Sigmoid colon (tissue), 7 donors: Measurements from ENCODE around the gene ENTREP3. TPM values are rescaled to one million over a fixed set of nuclear protein-coding genes. Genes with fewer than 3 reads are reported as not detected.
"Not testable (repeated sequence)": the region's sequence is repeated elsewhere in the genome, so short reads cannot be mapped to it uniquely, and the experiment has no call there.

Experiments
- DNase-seq: peaks from one replicate; pipeline ENCODE4 v3.0.0-alpha.2; 2019
- H3K27ac ChIP-seq, 4 donors: fragments of 200-600 bp; sonication (generic); one replicate each; pipeline ENCODE4 v1.5.1; 2016 to 2019; ENCODE audit warnings: mild to moderate bottlenecking in 1 of 4
- H3K27me3 ChIP-seq, 3 donors: fragments of 200-600 bp; sonication (generic); one replicate each; pipeline ENCODE4 v1.5.1; 2019; ENCODE audit warnings: mild to moderate bottlenecking in 1 of 3
- H3K36me3 ChIP-seq, 4 donors: fragments of 200-600 bp; sonication (generic); one replicate each; pipeline ENCODE4 v1.5.1; 2016 to 2019
- H3K4me1 ChIP-seq, 4 donors: fragments of 200-600 bp; sonication (generic); one replicate each; pipeline ENCODE4 v1.5.1; 2017 to 2019
- H3K4me3 ChIP-seq, 4 donors: fragments of 200-600 bp; sonication (generic); one replicate each; pipeline ENCODE4 v1.5.1; 2017 to 2019; ENCODE audit warnings: mild to moderate bottlenecking in 2 of 4, moderate library complexity in 1 of 4
- H3K9me3 ChIP-seq, 4 donors: fragments of 200-600 bp in 3 of 4; sonication (generic) in 3 of 4; one replicate each; pipeline versions ENCODE4 v1.5.1 to v1.6.1; 2013 to 2019
- CTCF ChIP-seq, 4 experiments: fragments of 450-650 bp in 3 of 4; fragments of 200-600 bp in 1 of 4; IDR thresholded peaks; one replicate each; pipeline ENCODE4 v1.5.1; 2016 to 2019; ENCODE audit warnings: antibody characterized with exemption in 4 of 4, mild to moderate bottlenecking in 3 of 4, moderate library complexity in 2 of 4
- EP300 ChIP-seq, 4 donors: sonication (generic); formaldehyde crosslinking; IDR thresholded peaks; one replicate each; pipeline ENCODE4 v1.6.1; 2017; ENCODE audit warnings: antibody characterized with exemption in 4 of 4
- POLR2A ChIP-seq, 2 donors: fragments of 450-650 bp; IDR thresholded peaks; one replicate each; pipeline ENCODE4 v1.6.1; 2016; ENCODE audit warnings: antibody characterized with exemption in 2 of 2, mild to moderate bottlenecking in 2 of 2, moderate library complexity in 2 of 2
- POLR2AphosphoS5 ChIP-seq, 4 donors: sonication (generic); formaldehyde crosslinking; IDR thresholded peaks; one replicate each; pipeline ENCODE4 v1.6.1; 2017; ENCODE audit warnings: antibody characterized with exemption in 4 of 4
- WGBS, 2 donors: extraction: QIAGEN DNeasy Blood & Tissue Kit; methylation state at CpG; one replicate each; pipeline ENCODE4 v1.1.7; 2013; 5-methylcytosine and 5-hydroxymethylcytosine counted together
- intact Hi-C: fragments of 100-400 bp; cut with DNase I; formaldehyde crosslinking; loops from one replicate; pipeline ENCODE4 v1.15.1; 2023
- polyA plus RNA-seq, 3 donors: library from polyadenylated mRNA; stranded (reverse); fragments of 200-250 nt; gene quantifications; one replicate each; pipeline ENCODE4 v1.2.3, GENCODE V29; 2013
- total RNA-seq, 4 donors: library from RNA; depleted of rRNA; stranded (reverse); fragments of >200 nt; gene quantifications; one replicate each; pipeline ENCODE4 v1.1.0, GENCODE V29; 2016
- donor health status: healthy with polysubstance abuse.
- donor health status: Bipolar disorder and iron deficiency.
- donor health status: healthy.

ENTREP3 gene
- total and polyA plus RNA-seq, 7 donors = 5.4 to 44.0 (median 15.7) TPM

GRCh38 chr1:155236451-155236850 lies 18.8 kb downstream of the ENTREP3 start:
- Histone ChIP-seq H3K36me3 (peaks cover 0 to 36% (median 12%) of the 10 kb centered on the region in 4 donors), H3K9me3 (no peaks in the 10 kb centered on the region), H3K4me1 (peaks cover 0 to 31% (median 26%) of the 10 kb centered on the region in 4 donors), H3K27ac (no peak overlapping the region), H3K4me3 (no peak overlapping the region), H3K27me3 (no peaks in the 10 kb centered on the region)
- TF ChIP-seq POLR2A (IDR thresholded peaks at IDR 0.05) = no peak
- TF ChIP-seq CTCF (IDR thresholded peaks at IDR 0.05) = no peak
- TF ChIP-seq POLR2AphosphoS5 (IDR thresholded peaks at IDR 0.05) = no peak
- no peak for TF ChIP-seq EP300 (IDR thresholded peaks at IDR 0.05)
- WGBS, 2 donors = 79 to 80% methylated on average over 5 of the region's 5 CpGs
- intact Hi-C loops = no loop called here
- no peak for DNase-seq

GRCh38 chr1:155235375-155235774 lies 19.9 kb downstream of the ENTREP3 start:
- H3K9me3 ChIP-seq, intact Hi-C loops, H3K27ac ChIP-seq, DNase-seq, H3K27me3 ChIP-seq, H3K4me3 ChIP-seq: not testable (repeated sequence)
- Histone ChIP-seq H3K4me1 (peaks cover 0 to 23% (median 18%) of the 10 kb centered on the region in 4 donors), H3K36me3 (peaks cover 0 to 36% (median 12%) of the 10 kb centered on the region in 4 donors)
- WGBS, 2 donors = 84 to 93% methylated on average over 8 to 9 of the region's 9 CpGs

GRCh38 chr1:155233502-155233901 lies 21.8 kb downstream of the ENTREP3 start:
- H3K9me3 ChIP-seq, H3K27me3 ChIP-seq, H3K27ac ChIP-seq, intact Hi-C loops, DNase-seq, H3K4me3 ChIP-seq: not testable (repeated sequence)
- H3K4me1 ChIP-seq = peaks cover 0 to 17% (median 13%) of the 10 kb centered on the region in 4 donors
- 73 to 93% methylated on average over 1 to 2 of the region's 5 CpGs for WGBS, 2 donors
- H3K36me3 ChIP-seq = peaks cover 0 to 23% (median 12%) of the 10 kb centered on the region in 4 donors

- H3K27me3 ChIP-seq, H3K9me3 ChIP-seq, H3K4me3 ChIP-seq, intact Hi-C loops: not testable (repeated sequence)
- peak overlapping the region; percentile 58 to 73 (median 69) for H3K27ac ChIP-seq
- peaks cover 0 to 15% (median 10%) of the 10 kb centered on the region in 4 donors for H3K36me3 ChIP-seq
- WGBS, 2 donors = 80 to 82% methylated on average over 13 of the region's 13 CpGs
- H3K4me1 ChIP-seq = peaks cover 0 to 23% (median 20%) of the 10 kb centered on the region in 4 donors
- DNase-seq = peak; percentile 81
Observed at GRCh38 chr1:155232001-155232978, 23.0 kb downstream of the ENTREP3 start.

GRCh38 chr1:155231302-155231701 lies 24.0 kb downstream of the ENTREP3 start:
- Histone ChIP-seq H3K4me1 (peaks cover 0 to 32% (median 27%) of the 10 kb centered on the region in 4 donors), H3K27ac (peak overlapping the region in 3 of 4 donors; percentile 66 to 73 (median 72))
- H3K9me3 ChIP-seq, DNase-seq, H3K4me3 ChIP-seq, intact Hi-C loops, H3K27me3 ChIP-seq, H3K36me3 ChIP-seq: not testable (repeated sequence)
- 66 to 82% methylated on average over 3 of the region's 3 CpGs for WGBS, 2 donors

GRCh38 chr1:155228096-155228427 lies 27.2 kb downstream of the ENTREP3 start:
- intact Hi-C loops = loop anchor here (5.0 kb wide), 1 partner anchor 56 kb away; the partner anchor contains the start of genes KRTCAP2 and TRIM46
- Histone ChIP-seq H3K9me3 (no peaks in the 10 kb centered on the region), H3K4me3 (peak overlapping the region; percentile 6 to 63 (median 56)), H3K27ac (peak overlapping the region; percentile 85 to 93 (median 90)), H3K36me3 (no peaks in the 10 kb centered on the region), H3K4me1 (peaks cover 0 to 52% (median 43%) of the 10 kb centered on the region in 4 donors), H3K27me3 (no peaks in the 10 kb centered on the region)
- TF ChIP-seq CTCF (IDR thresholded peaks at IDR 0.05) (no peak), POLR2A (IDR thresholded peaks at IDR 0.05) (no peak), EP300 (IDR thresholded peaks at IDR 0.05) (no peak), POLR2AphosphoS5 (IDR thresholded peaks at IDR 0.05) (no peak)
- 52 to 67% methylated on average over 9 of the region's 9 CpGs for WGBS, 2 donors
- no peak for DNase-seq
